Transverse colon (tissue), 4 donors: Measurements from ENCODE around the gene LAMA2. TPM values are rescaled to one million over a fixed set of nuclear protein-coding genes. Genes with fewer than 3 reads are reported as not detected.

Source experiments
- DNase-seq: peaks from one replicate; pipeline ENCODE4 v3.0.0-alpha.2; 2019
- H3K27ac ChIP-seq, 4 donors: fragments of 200-600 bp; sonication (generic); 2 replicates each; pipeline ENCODE4 v1.5.1; 2016 to 2018; ENCODE audit warnings: inconsistent platforms in 4 of 4
- H3K27me3 ChIP-seq: fragments of 200-600 bp; sonication (generic); 2 replicates; pipeline ENCODE4 v1.5.1; 2017; ENCODE audit warnings: inconsistent platforms
- H3K36me3 ChIP-seq, 4 donors: fragments of 200-600 bp; sonication (generic); 2 replicates each; pipeline ENCODE4 v1.5.1; 2017 to 2019; ENCODE audit warnings: inconsistent platforms in 4 of 4
- H3K4me1 ChIP-seq, 4 donors: fragments of 200-600 bp; sonication (generic); 2 replicates each; pipeline ENCODE4 v1.5.1; 2017 to 2020; ENCODE audit warnings: inconsistent platforms in 4 of 4
- H3K4me3 ChIP-seq, 4 donors: fragments of 200-600 bp; sonication (generic); 1 replicate in 1 of 4; 2 replicates in 3 of 4; pipeline versions ENCODE4 v1.5.1 to v1.6.1; 2017 to 2019; ENCODE audit warnings: inconsistent platforms in 4 of 4
- H3K9me3 ChIP-seq, 2 donors: fragments of 200-600 bp; sonication (generic); 2 replicates each; pipeline ENCODE4 v1.5.1; 2017 to 2019; ENCODE audit warnings: inconsistent platforms in 2 of 2
- CTCF ChIP-seq, 5 experiments: fragments of 200-600 bp in 3 of 5; fragments of 450-650 bp in 2 of 5; sonication (generic) in 3 of 5; IDR thresholded peaks; 1 replicate in 2 of 5; 2 replicates in 3 of 5; pipeline ENCODE4 v1.5.1; 2016 to 2017; ENCODE audit warnings: antibody characterized with exemption in 5 of 5, inconsistent platforms in 3 of 5, mild to moderate bottlenecking in 2 of 5, moderate library complexity in 1 of 5
- EP300 ChIP-seq: sonication (generic); formaldehyde crosslinking; IDR thresholded peaks from one replicate; pipeline ENCODE4 v1.6.1; 2017; ENCODE audit warnings: antibody characterized with exemption, low read depth
- POLR2A ChIP-seq: fragments of 450-650 bp; IDR thresholded peaks from one replicate; pipeline ENCODE4 v1.6.1; 2016; ENCODE audit warnings: antibody characterized with exemption, mild to moderate bottlenecking, moderate library complexity
- POLR2AphosphoS5 ChIP-seq, 3 donors: sonication (generic); formaldehyde crosslinking; IDR thresholded peaks; one replicate each; pipeline ENCODE4 v1.6.1; 2016; ENCODE audit warnings: antibody characterized with exemption in 3 of 3
- WGBS, 2 donors: methylation state at CpG; one replicate each; pipeline ENCODE4 v1.1.5; 2018; ENCODE audit warnings: low coverage in 1 of 2; 5-methylcytosine and 5-hydroxymethylcytosine counted together
- in situ Hi-C, 4 donors: fragments of 200-750 bp; cut with MboI; loops; one replicate each; pipeline versions ENCODE4 v1.15.0 to v1.15.1; 2017; ENCODE audit warnings: low sequenced_read_pairs in 3 of 4, low pct_ligation_motif_present in 1 of 4, low pct_unique_long_range_greater_than_20kb in 1 of 4
- intact Hi-C: fragments of 100-400 bp; cut with DNase I; formaldehyde crosslinking; loops from one replicate; pipeline ENCODE4 v1.15.1; 2023; ENCODE audit warnings: low total_unique reads
- total RNA-seq, 4 donors: library from RNA; depleted of rRNA; stranded (reverse); fragments of >200 nt; gene quantifications; one replicate each; pipeline ENCODE4 v1.1.0, GENCODE V29; 2016

LAMA2 gene
- total RNA-seq, 4 donors from 2014 or later: 12.3 to 43.0 (median 32.1) TPM

- Histone ChIP-seq H3K27ac (no peak overlapping the region), H3K4me1 (no peaks in the 10 kb centered on the region), H3K27me3 (no peaks in the 10 kb centered on the region), H3K9me3 (no peaks in the 10 kb centered on the region), H3K4me3 (no peak overlapping the region), H3K36me3 (no peaks in the 10 kb centered on the region)
- DNase-seq: no peak
- no peak for TF ChIP-seq POLR2A
- no peak for TF ChIP-seq CTCF (IDR thresholded peaks at IDR 0.05)
- no peak for TF ChIP-seq POLR2AphosphoS5 (IDR thresholded peaks at IDR 0.05)
- no peak for TF ChIP-seq EP300
- in situ Hi-C loops (no loop called here), intact Hi-C loops (no loop called here)
- 63% methylated on average over 3 of the region's 3 CpGs for WGBS, 2 donors
Measured at GRCh38 chr6:129212081-129212480, 329.1 kb downstream of the LAMA2 start.

- Histone ChIP-seq H3K27ac (no peak overlapping the region), H3K4me3 (no peak overlapping the region), H3K4me1 (no peaks in the 10 kb centered on the region), H3K9me3 (no peaks in the 10 kb centered on the region), H3K27me3 (no peaks in the 10 kb centered on the region), H3K36me3 (no peaks in the 10 kb centered on the region)
- DNase-seq: no peak
- intact Hi-C loops (no loop called here), in situ Hi-C loops (no loop called here)
- TF ChIP-seq CTCF (IDR thresholded peaks at IDR 0.05): no peak
Measured at GRCh38 chr6:129215246-129215645, 332.3 kb downstream of the LAMA2 start.

- WGBS, 2 donors: 33 to 34% methylated on average over 1 of the region's 1 CpG
- DNase-seq: no peak
- no peaks in the 10 kb centered on the region for H3K27me3 ChIP-seq
- TF ChIP-seq POLR2A (no peak), POLR2AphosphoS5 (IDR thresholded peaks at IDR 0.05) (no peak), EP300 (no peak), CTCF (IDR thresholded peaks at IDR 0.05) (no peak)
- intact Hi-C loops (no loop called here), in situ Hi-C loops (no loop called here)
- no peaks in the 10 kb centered on the region for H3K4me1 ChIP-seq
- no peaks in the 10 kb centered on the region for H3K36me3 ChIP-seq
- no peak overlapping the region for H3K4me3 ChIP-seq
- H3K27ac ChIP-seq: no peak overlapping the region
- no peaks in the 10 kb centered on the region for H3K9me3 ChIP-seq
Measured at GRCh38 chr6:129215916-129216520, 333.1 kb downstream of the LAMA2 start.

- H3K27me3 ChIP-seq: no peaks in the 10 kb centered on the region
- in situ Hi-C loops: no loop called here
Measured at GRCh38 chr6:129217701-129218100, 334.8 kb downstream of the LAMA2 start.

More at GRCh38 chr6:129217701-129218100, 334.8 kb downstream of the LAMA2 start:
- DNase-seq: no peak
- intact Hi-C loops: no loop called here
- no peak overlapping the region for H3K4me3 ChIP-seq
- no peak overlapping the region for H3K27ac ChIP-seq
- H3K9me3 ChIP-seq: no peaks in the 10 kb centered on the region
- H3K4me1 ChIP-seq: no peaks in the 10 kb centered on the region
- H3K36me3 ChIP-seq: no peaks in the 10 kb centered on the region
- TF ChIP-seq POLR2AphosphoS5 (IDR thresholded peaks at IDR 0.05) (no peak), CTCF (IDR thresholded peaks at IDR 0.05) (no peak), POLR2A (no peak), EP300 (no peak)
